Esophagus muscularis mucosa (tissue), 4 donors: ENCODE data around the gene PLOD3. TPM values are rescaled to one million over a fixed set of nuclear protein-coding genes. Genes with fewer than 3 reads are reported as not detected.

ENCODE experiments used
- DNase-seq: peaks from one replicate; pipeline ENCODE4 v3.0.0-alpha.2; 2017; ENCODE audit errors: extremely low spot score
- H3K27ac ChIP-seq, 4 donors: fragments of 200-600 bp; sonication (generic); replicated peaks in 1 of 4; 1 replicate in 3 of 4; 2 replicates in 1 of 4; pipeline ENCODE4 v1.5.1; 2016 to 2019; ENCODE audit warnings: mild to moderate bottlenecking in 1 of 4
- H3K27me3 ChIP-seq, 4 donors: fragments of 200-600 bp; sonication (generic); one replicate each; pipeline versions ENCODE4 v1.5.1 to v1.6.0; 2016 to 2019
- H3K36me3 ChIP-seq, 4 donors: fragments of 200-600 bp; sonication (generic); one replicate each; pipeline ENCODE4 v1.5.1; 2016 to 2019
- H3K4me1 ChIP-seq, 4 donors: fragments of 200-600 bp; sonication (generic); one replicate each; pipeline ENCODE4 v1.5.1; 2016 to 2019
- H3K4me3 ChIP-seq, 4 donors: fragments of 200-600 bp; sonication (generic); 1 replicate in 2 of 4; 2 replicates in 2 of 4; pipeline ENCODE4 v1.5.1; 2016 to 2019; ENCODE audit warnings: mild to moderate bottlenecking in 4 of 4, moderate library complexity in 1 of 4
- H3K9me3 ChIP-seq, 4 donors: fragments of 200-600 bp; sonication (generic); 1 replicate in 3 of 4; 2 replicates in 1 of 4; pipeline ENCODE4 v1.5.1; 2016 to 2019
- CTCF ChIP-seq, 3 experiments: fragments of 200-600 bp in 2 of 3; fragments of 450-650 bp in 1 of 3; sonication (generic) in 2 of 3; IDR thresholded peaks; one replicate each; pipeline ENCODE4 v1.5.1; 2017 to 2019; ENCODE audit warnings: antibody characterized with exemption in 3 of 3, mild to moderate bottlenecking in 2 of 3, moderate library complexity in 1 of 3
- EP300 ChIP-seq: sonication (generic); formaldehyde crosslinking; IDR thresholded peaks from one replicate; pipeline ENCODE4 v1.6.1; 2017; ENCODE audit warnings: antibody characterized with exemption
- POLR2A ChIP-seq: fragments of 450-650 bp; IDR thresholded peaks from one replicate; pipeline ENCODE4 v1.6.1; 2017; ENCODE audit warnings: antibody characterized with exemption, moderate library complexity, mild to moderate bottlenecking, low read depth
- POLR2AphosphoS5 ChIP-seq, 2 donors: sonication (generic); formaldehyde crosslinking; IDR thresholded peaks; one replicate each; pipeline ENCODE4 v1.6.1; 2017; ENCODE audit warnings: antibody characterized with exemption in 2 of 2
- WGBS: methylation state at CpG from one replicate; pipeline ENCODE4 v1.1.5; 2018; 5-methylcytosine and 5-hydroxymethylcytosine counted together
- intact Hi-C: fragments of 100-400 bp; cut with DNase I; formaldehyde crosslinking; loops from one replicate; pipeline ENCODE4 v1.15.1; 2023
- total RNA-seq, 4 donors: library from RNA; depleted of rRNA; stranded (reverse); fragments of >200 nt; gene quantifications; one replicate each; pipeline versions ENCODE4 v1.1.0 to v1.2.1, GENCODE V29; 2016

The PLOD3 gene
- total RNA-seq, 4 donors from 2014 or later: 30.3 to 60.2 (median 50.1) TPM

GRCh38 chr7:101245147-101245668, 27.8 kb upstream of the PLOD3 start:
- peak overlapping the region; percentile 59 to 90 (median 75) for H3K4me3 ChIP-seq
- 38% methylated on average over 22 of the region's 32 CpGs for WGBS
- DNase-seq: no peak
- intact Hi-C loops: loop anchor here (2.0 kb wide), 1 partner anchor 28 kb away; the partner anchor contains the start of gene PLOD3
- TF ChIP-seq CTCF (IDR thresholded peaks at IDR 0.05): no peak
- TF ChIP-seq POLR2A: no peak
- TF ChIP-seq POLR2AphosphoS5 (IDR thresholded peaks at IDR 0.05): no peak
- no peak for TF ChIP-seq EP300
- H3K9me3 ChIP-seq: no peaks in the 10 kb centered on the region
- H3K36me3 ChIP-seq: peaks cover 0 to 37% (median 28%) of the 10 kb centered on the region in 4 donors
- H3K27me3 ChIP-seq: no peaks in the 10 kb centered on the region
- H3K4me1 ChIP-seq: peaks cover 44 to 55% (median 55%) of the 10 kb centered on the region in 4 donors
- peak overlapping the region; percentile 87 to 98 (median 97) for H3K27ac ChIP-seq

- peak; percentile 97 for DNase-seq
- TF ChIP-seq CTCF (IDR thresholded peaks at IDR 0.05): peak; percentile 82 to 97 (median 89)
- TF ChIP-seq POLR2A: peak; percentile 66
- no peak for TF ChIP-seq EP300
- peak; percentile 90 to 98 for TF ChIP-seq POLR2AphosphoS5 (IDR thresholded peaks at IDR 0.05)
- H3K27me3 ChIP-seq: no peaks in the 10 kb centered on the region
- H3K9me3 ChIP-seq: no peaks in the 10 kb centered on the region
- 0% methylated on average over 14 of the region's 45 CpGs for WGBS
- peaks cover 48 to 61% (median 58%) of the 10 kb centered on the region in 4 donors for H3K4me1 ChIP-seq
- H3K36me3 ChIP-seq: peaks cover 5 to 39% (median 31%) of the 10 kb centered on the region in 4 donors
- H3K27ac ChIP-seq: peak within 1 kb of the TSS; percentile 87 to 98 (median 97)
- intact Hi-C loops: loop anchor here (2.0 kb wide), 1 partner anchor 28 kb away; the partner anchor contains the start of gene PLOD3
- H3K4me3 ChIP-seq: peak within 1 kb of the TSS; percentile 59 to 90 (median 75)
Measured at GRCh38 chr7:101244375-101245146, 27.2 kb upstream of the PLOD3 start, which contains the start of gene FIS1. TSS of gene FIS1 (minus strand) at chr7:101245081. CDS start at chr7:101245004, 77 bp downstream.

GRCh38 chr7:101243646-101244374, 26.4 kb upstream of the PLOD3 start:
- 27% methylated on average over 27 of the region's 28 CpGs for WGBS
- intact Hi-C loops: loop anchor here (2.0 kb wide), 1 partner anchor 27 kb away; the partner anchor contains the start of gene PLOD3
- DNase-seq: no peak
- no peak for TF ChIP-seq CTCF (IDR thresholded peaks at IDR 0.05)
- TF ChIP-seq EP300: no peak
- H3K4me1 ChIP-seq: peaks cover 54 to 68% (median 66%) of the 10 kb centered on the region in 4 donors
- peak overlapping the region; percentile 87 to 98 (median 97) for H3K27ac ChIP-seq
- H3K36me3 ChIP-seq: peaks cover 6 to 39% (median 31%) of the 10 kb centered on the region in 4 donors
- H3K27me3 ChIP-seq: no peaks in the 10 kb centered on the region
- H3K9me3 ChIP-seq: no peaks in the 10 kb centered on the region
- H3K4me3 ChIP-seq: peak overlapping the region; percentile 59 to 90 (median 75)

GRCh38 chr7:101241443-101242349, 24.3 kb upstream of the PLOD3 start:
- Histone ChIP-seq H3K4me3 (no peak overlapping the region), H3K9me3 (no peaks in the 10 kb centered on the region), H3K27ac (peak overlapping the region in 3 of 4 donors; percentile 10 to 98 (median 80)), H3K36me3 (peaks cover 6 to 39% (median 35%) of the 10 kb centered on the region in 4 donors), H3K27me3 (no peaks in the 10 kb centered on the region), H3K4me1 (peaks cover 74 to 87% (median 86%) of the 10 kb centered on the region in 4 donors)
- 83% methylated on average over 16 of the region's 16 CpGs for WGBS
- no peak for DNase-seq
- no peak for TF ChIP-seq CTCF (IDR thresholded peaks at IDR 0.05)
- no peak for TF ChIP-seq EP300
- TF ChIP-seq POLR2A: no peak
- TF ChIP-seq POLR2AphosphoS5 (IDR thresholded peaks at IDR 0.05): no peak
- intact Hi-C loops: no loop called here
